ENCODE results near the gene STK10.

Gene STK10

GRCh38 chr5:172140866-172141265 lies 47.2 kb downstream of the STK10 start:
- DNase-seq: no peak

GRCh38 chr5:172140120-172140519 lies 47.9 kb downstream of the STK10 start:
- DNase-seq: no peak

DNA sequence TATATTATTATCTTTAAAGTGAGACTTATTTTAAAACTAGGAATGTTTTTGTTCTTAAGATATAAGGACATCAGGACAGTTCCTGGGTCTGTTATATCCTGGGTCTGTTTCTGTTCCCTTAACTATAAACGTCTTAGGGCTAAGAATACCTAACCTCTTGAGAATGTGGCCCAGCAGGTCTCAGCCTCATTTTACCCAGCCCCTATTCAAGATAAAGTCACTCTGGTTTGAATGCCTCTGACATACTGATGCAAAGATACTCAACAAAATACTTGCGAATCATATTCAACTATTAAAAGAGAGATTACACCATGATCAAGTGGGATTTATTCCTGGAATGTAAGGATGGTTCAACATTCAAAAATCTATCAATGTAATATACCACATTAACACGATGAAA lies 51.0 kb downstream of the STK10 start:
- DNase-seq: no peak

DNA sequence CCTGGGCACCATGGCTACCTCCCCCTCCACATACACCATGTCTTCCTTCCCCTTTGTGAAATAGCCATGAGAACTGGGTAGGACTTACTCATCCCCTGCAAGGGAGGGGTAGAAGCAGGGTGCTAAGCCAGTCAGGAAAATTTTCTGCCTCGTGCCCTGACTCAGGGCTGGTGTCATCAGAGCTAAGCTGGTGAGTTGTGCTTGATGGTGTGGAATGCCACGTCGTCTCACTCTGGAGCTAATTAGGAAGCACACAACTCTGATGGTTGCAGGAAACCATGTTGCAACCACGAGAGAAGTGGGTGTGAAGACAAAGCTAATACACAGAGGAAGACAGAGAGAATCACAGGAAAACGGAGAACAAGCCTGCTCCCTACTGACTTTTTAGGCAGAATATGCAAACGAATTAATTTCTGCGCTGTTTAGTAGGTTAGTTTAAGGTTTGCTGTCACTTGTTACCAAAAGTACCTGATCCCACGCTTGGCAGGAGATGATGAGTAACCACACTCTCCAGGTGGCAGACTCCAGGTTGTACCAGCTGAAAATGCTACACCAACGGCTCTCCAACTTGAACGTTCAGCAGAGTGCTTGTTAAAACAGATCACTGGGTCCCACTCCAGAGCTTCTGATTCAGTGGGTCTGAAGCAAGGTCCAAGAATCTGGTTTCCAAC lies 54.5 kb downstream of the STK10 start:
- DNase-seq: no peak

DNA sequence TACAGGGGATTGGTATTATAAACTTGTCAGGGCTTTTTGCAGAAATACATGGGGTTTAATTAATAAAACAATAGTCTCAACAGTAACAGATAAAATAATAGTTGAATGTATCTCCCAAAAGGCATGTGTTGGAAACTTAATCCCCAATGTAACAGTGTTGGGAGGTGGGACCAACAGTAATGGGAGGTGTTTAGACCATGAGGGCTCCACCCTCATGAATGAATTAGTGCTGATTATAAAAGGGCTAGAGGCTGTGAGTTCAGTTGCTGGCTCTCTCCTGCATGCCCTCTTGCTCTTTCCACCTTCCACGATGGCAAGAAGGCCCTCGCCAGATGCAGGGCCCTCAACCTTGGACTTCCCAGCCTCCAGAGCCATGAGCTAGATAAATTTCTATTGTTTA lies 56.3 kb downstream of the STK10 start:
- no peak for DNase-seq

DNA sequence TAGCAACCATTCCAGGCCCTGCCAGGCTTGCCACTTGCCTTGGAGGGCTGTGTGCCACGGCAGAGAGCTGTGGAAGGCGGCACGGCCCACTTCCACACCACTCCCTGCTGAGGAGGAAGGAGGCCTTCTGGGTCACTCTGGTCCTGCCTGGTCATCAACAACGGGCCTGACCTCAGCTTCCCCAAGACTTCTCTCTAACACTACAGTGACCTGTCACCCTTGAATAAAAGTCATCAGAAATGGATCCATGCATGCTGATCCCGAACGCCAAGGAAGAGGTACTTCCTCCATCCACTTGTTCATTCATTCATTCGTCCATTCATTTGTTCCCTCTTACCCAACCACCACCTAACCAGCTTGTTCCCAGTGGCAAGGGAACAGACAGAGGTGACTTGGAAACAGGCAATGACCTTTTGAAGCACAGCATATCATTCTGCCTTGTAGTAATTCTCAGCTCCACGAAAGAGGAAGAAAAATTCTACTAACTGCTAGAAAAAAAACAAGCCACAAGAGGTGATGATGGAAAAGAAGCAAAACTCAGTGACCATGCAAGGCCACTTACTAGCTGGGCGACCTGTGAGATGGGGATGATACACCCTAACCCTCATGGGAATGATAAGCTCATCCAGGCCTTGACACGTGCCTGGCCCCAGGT lies 58.6 kb downstream of the STK10 start:
- no peak for DNase-seq

DNA sequence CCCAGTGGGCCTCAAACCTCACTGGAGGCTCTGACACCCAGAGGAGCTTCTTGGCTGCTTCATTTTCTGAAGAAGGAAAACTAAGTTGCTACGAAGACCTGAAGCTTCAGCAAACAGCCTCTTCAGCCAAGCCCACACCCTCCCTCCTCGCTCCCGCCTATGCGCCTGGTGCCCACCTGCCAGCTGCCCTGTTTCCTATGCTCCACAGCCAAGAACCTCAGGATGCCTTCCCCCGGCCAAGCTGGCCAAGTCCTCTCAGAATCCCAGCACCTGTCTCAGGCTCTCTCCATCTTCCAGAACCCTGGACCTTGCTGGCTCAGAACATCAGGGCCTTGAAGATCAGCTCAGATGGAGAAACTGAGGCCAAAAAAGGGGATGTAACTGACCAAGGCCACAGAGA lies 60.4 kb downstream of the STK10 start:
- no peak for DNase-seq

DNA sequence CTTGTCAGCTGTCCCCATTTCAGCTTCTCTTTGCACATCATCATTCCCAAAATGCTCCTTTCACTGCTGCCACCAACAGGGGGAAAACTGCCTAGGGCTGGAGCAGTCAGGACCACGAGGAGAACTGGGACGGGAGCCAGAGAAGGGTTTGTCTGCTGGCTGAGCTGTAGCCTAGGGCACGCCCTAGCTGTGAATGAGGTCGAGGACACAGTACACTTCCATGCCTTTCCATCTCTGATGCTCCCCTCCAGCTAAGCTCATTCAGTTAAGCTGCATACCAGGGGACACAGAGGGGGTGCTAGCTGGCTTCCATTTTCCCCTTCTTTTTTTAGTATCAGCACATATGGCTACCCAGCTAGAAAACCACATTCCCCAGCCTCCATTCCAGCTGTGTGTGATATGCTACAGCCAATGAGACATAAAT lies 64.7 kb downstream of the STK10 start:
- no peak for DNase-seq

DNA sequence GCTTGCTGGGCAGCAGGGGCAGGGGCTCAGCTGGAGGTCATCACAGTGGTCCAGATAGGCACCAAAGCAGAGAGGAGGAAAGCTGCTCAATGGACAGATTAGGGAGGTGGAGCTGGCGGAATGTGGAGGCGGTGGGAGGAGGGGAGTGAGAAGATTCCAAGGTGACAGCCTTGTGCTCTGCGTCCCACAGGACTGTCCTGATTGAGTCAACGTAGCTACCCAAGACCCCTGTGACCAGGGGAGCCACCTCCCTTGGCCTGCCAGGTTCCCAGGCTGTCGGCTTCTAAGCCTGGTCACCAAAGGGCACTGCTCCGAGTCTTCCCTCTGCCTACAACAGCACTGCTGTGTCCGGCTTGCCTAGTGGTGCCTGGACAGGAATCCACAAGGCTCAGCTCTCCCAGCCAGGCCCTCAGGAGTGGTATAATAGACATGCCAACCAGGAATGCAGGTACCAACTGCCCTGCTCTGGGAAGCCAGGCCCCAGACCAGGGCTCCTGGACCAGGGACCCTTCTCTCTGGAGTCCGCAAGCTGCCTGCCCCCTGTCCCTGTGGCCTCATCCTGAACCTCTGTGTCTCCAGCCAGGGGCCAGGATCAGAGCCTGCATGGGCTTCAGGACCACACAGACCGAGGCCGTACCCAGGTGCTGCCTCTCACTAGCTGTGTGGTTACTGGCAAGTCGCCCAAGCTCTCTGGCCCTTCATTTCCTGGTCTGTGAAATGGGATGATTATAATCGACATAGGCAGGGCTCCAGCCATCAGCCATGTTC lies 67.9 kb downstream of the STK10 start:
- no peak for DNase-seq

GRCh38 chr5:172118891-172119290 lies 69.1 kb downstream of the STK10 start:
- DNase-seq: no peak

DNA sequence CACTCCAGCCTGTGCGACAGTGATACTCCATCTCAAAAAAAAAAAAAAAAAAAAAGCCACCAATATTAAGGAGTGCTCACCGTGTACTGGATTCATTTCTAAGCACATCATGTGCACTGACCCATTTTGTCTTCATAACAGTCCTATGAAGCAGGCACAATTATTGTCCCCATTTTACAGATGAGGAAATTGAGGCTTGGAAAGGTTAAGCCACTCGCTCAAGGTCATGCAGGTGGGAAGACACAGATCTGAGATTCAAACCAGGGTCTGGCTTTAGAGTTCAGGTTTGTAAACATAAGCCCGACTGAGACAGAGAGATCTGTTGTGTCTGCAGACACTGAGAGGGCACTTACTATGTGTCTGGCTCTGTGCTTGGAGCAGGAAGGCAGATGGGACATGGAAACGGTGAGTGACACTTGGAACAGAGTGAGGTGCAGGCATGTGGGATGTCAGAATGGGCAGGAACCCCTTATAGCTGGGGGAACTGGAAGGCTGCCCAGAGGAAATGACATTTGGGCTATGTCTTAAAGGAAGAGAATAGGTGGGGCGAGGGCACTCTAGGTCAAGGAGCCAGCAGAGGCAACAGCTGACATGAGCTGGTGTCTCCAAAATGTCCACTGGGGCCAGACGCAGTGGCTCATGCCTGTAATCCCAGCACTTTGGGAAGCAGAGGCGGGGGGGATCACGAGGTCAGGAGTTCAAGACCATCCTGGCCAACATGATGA lies 69.9 kb downstream of the STK10 start:
- DNase-seq: no peak

DNA sequence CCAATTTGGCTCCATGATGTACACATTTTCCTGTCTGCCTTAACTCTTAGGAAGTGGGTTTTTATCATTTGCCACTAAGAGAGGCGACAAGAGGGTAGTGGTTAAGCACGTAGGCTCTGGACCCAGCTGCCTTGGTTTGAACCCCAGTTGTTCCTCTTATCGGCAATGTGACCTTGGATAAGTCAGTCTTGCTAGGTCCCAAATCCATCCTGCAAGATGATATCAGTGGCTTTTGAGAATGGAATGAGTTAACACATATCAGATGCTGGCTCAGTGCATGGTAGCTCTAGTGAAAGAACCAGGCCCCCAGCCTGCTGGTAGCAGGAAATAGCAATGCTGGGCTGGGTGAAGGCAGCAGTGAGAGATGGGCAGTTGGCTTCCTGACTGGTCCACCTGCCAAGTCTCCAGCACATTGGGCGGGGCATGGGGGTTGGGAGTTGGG lies 72.5 kb downstream of the STK10 start:
- no peak for DNase-seq

GRCh38 chr5:172114875-172115422 lies 73.1 kb downstream of the STK10 start:
- no peak for DNase-seq

- no peak for DNase-seq
These were observed 75.0 kb downstream of the STK10 start for GRCh38 chr5:172113036-172113435.

DNA sequence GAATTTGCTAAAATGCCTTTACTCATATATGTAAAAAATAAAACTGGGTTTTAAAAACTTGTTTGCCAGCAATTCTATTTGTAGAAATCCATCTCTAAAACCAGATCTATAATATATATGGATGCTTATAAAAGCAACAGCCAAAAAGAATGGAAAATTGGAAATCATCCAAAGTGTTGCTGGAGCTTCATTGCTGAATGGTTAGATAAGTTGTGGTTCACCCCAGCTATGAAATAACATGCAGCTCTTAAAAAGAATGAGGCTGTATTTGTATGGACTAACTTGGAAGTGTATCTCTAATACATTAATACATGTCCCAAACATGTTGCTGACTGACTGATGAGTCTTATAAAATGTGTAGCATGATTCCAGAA lies 76.2 kb downstream of the STK10 start:
- DNase-seq: no peak

DNA sequence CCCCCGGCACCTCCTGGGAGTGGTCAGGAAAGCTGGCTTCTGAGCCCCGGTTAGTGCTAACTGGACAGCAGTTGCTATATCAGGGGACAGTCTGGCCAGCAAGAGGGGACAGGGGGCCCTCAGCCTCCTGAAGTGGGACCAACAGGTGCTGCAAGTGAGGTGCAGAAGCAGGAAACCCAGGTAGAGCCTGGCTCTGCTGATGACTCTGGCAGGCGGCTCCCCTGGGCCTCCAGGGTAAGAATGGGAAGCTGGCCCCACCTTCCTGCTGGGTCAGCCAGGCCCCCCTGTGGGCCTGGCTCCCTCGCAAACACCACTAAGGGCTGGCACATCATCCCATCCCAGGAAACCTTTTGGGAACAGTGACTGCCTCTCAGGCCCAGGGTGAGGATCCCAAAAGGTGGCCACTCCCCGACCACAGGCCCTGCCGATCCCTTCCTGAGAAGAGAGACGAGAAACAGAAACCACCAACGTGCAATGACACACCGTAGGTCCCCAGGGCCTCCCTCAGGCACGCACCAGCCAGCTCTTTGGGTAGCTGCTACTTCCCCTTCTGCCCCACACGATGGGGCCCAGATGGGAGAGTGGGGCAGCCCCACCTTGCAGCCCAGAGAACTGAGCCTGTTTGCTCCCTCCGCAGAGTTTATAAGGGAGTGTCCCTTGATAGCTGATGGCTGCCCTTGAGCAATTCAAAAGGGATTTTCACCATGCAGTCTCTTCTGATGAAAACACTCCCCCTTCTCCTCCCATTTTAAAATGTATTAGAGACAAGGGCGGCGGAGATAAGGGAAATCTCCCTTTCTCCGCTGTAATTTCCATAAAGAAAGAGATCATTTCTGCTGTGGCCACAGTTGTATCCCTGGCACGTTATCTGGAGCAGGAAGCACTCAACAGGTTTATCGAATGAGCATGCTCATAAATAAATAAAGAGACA lies 76.8 kb downstream of the STK10 start:
- DNase-seq: no peak

GRCh38 chr5:172110260-172110815 lies 77.7 kb downstream of the STK10 start:
- no peak for DNase-seq

- DNase-seq: no peak
These were observed 78.3 kb downstream of the STK10 start for GRCh38 chr5:172109749-172110148.

DNA sequence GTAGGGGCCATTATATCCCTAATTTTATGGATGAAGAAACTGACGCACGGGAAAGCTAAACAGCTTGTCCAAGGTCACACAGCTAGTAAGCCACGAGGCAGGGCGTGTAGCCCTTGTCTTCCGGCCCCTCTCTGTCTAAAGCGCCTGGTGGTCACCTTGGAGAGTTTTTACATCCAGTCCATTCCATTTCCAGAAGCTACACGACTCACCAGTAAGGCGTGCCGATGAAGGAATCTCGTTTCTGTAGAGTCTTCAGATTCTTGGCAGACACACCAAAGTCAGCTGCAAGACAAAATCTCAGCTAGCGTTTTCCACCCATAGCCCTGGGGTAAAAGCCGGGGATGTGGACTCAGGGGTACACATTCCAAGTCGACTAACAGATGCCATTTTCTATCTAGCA lies 80.5 kb downstream of the STK10 start:
- DNase-seq: no peak

- DNase-seq: peak in 1 of 2 experiments; percentile 2
These were observed 81.3 kb downstream of the STK10 start for GRCh38 chr5:172106511-172107356.

GRCh38 chr5:172105811-172106210 lies 82.2 kb downstream of the STK10 start:
- no peak for DNase-seq

Measured in NCI-H187 (cell line).